SKM-1 (cell line): Measurements from ENCODE around the gene KLK7.

ENCODE experiments used
- DNase-seq: peaks from one replicate; lab custom pipeline; 2025; ENCODE audit not compliant: unreplicated experiment; lab: John Stamatoyannopoulos, UW

KLK7 gene

DNA sequence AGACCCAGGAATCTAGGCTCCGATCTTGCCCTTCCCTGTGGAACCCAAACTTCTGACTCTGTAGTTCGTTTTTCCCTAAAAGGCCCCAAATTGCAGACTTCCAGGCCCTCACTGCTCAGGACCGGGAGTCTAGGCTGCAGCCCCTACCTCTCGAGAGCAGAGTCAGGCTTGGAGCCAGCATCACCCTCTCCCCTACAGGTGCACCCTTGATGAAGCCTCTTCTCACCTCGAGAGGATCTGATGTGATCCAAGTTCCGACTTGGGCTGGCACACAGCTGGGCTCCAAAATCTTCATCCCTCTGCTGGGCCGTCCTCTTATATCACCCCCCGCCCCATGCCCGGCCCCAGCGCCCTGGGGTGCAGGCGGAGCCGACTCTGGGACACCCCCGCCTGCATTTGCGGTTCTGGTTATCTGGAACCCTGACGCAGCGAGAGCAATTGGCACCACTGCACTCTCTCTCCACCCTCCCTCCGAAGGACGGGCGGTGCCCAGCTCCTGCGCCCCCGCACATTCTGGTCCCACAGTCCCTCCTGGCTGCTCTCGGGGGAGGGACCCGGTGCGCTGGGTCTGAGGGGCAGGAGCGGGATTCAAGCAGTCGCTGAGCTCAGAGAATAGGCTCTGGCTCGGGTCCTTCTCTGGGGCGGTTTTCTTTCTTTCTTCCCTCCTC, at the start of gene KLK7:
TSS of gene KLK7 (minus strand) at position 293 of the 668 bp plus-strand sequence. CDS start 1,518 bp downstream, outside the sequence.
- DNase-seq = no peak

DNA sequence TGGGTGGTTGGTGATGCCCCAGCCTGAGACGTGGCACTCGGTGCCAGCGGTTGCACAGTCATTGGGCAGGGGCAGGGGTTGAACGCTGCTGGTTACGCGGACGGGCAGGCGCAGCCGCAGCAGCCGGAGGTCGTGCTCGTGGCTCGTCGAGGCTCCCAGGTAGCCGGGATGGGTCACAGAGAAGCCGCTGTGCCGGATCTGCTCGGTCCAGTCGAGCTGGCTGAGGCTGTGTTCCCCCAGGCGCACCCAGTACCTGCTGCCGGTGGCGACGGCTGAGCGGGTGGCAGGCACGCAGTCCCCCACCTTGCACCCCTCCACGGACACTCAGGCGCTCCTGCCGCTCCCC, 48.1 kb upstream of the KLK7 start:
- no peak for DNase-seq

DNA sequence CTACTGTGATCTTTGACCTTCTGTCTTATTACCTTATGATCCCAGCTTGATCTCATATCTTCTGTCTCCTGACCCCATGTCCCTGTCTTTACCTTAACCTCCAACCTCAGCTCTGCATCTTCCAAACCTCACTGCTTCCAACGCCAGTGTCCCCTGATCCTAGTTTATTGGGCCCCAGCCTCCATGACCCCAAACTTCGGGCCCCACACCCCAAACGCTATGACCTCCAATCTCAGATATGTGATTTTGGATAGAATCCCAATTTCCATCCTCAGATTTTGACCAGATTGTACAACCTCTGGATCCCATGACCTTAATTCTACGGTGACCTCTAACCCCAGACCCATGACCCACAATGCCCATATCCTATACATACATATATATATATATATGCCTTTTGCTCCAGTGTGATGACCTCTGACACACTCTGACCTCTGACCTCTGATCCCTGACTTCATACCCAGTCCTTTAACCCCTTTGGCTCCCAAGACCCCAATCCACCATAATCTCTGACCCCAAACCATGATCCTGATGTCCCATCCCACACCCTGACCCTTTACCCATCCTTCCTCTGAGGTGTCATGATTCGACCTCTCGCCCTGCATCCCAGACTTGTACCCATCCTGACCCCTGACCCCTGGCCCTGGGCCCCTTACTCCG, 47.6 kb upstream of the KLK7 start:
- DNase-seq = no peak

DNA sequence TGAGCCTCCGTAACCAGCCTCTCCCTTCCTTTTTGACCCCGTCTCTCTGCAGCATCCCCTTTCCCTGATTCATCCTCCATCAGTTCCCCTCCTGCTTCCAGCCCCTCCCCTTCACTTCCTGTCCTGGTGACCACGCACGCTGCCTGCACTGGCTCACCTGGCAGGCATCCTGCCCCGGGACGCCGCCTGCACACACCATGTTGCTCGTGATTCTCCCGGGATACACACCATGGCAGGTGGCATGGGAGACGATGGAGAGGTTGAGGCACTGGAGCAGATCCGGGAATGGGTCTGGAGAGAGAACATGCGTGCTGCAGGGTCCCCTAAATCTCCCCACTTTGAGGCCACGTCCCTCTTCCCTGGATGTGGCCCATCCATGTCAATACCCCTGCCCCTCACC, 46.9 kb upstream of the KLK7 start:
- DNase-seq = no peak

DNA sequence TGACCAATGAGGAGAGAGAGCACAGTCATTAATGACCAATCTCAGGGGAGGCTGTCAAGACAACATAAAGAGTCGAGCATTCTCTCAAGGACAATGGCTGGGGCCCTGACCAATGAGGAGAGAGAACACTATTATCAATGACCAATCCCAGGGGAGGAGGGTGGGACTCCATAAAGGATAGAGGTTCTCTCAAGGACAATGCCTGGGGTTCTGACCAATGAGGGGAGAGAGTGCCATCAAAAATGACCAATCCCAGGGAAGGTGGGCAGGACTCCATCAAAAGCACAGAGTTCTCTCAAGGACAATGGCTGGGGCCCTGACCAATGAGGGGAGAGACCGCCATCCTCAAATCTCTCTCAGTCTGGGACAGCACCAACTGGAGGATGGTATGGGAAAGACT, 46.0 kb upstream of the KLK7 start:
- no peak for DNase-seq

DNA sequence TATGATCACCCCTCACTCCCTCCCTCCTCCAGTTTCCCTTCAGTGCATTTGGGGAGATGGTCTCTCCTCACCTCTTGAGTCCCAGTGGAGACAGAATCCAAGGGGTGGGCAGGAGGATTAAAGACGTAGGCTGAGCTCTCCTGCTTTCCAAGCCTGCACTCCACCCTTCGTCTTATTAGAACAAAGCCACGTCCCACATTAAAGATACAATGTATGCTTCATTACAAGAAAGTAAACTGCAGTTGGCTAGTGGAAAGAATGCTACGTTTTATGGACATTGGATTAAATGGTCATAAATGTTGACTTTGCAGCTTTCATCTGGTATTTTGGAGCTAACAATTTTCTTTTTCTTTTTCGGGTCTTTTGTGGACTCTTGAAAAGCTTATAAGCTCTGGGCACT, 44.2 kb upstream of the KLK7 start:
- DNase-seq = no peak

DNA sequence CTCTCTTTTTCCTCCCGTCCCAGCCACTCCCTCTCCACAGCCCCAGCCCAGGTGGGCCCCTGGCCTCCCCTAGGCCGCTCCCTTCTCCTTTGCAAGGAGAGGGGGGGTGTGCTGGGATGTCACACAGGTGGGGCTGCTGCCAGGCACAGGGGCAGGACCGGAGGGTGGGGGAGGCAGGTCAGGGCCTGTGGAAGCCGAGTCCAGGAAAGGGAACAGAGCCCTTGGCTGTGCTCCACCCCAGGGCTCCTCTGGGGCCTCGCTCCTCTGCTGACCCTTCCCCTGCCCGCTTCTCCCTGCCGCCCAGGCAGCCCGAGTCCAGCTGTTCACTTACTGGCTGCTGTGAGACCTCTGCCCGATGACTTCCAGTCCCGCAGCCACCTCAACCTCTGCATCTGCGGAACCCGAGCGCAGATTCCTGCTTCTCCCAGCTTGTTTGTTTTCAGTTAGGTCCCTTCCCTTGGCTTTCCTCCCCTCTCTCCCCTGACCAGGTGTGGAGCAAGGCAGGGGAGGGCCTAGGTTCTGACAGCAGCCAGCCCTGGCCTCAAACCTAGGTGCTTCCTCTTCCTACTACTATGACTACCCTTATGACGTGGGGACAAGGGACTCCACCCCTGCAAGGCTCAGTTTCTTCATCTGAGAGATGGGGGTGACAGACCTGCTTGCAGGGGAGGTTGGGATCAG, 43.5 kb upstream of the KLK7 start:
- no peak for DNase-seq

DNA sequence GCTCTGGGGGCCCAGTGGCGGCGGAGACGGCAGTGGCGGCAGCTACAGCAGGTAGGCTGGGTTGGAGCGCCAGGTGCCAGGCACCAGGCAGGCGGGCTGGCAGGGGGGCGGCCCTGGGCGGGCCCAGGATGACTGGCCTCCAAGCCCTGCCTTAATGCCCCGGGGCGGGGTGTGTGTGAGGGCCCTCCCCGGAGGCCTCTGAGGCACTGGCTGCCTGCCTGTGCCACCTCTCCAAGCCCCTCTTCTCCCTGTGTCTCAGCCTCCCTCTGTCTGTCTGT, 42.8 kb upstream of the KLK7 start, which contains the start of gene KLK11:
TSS of gene KLK11 (minus strand) at position 63 of the 278 bp plus-strand sequence. CDS start 985 bp downstream, outside the sequence.
- no peak for DNase-seq

DNA sequence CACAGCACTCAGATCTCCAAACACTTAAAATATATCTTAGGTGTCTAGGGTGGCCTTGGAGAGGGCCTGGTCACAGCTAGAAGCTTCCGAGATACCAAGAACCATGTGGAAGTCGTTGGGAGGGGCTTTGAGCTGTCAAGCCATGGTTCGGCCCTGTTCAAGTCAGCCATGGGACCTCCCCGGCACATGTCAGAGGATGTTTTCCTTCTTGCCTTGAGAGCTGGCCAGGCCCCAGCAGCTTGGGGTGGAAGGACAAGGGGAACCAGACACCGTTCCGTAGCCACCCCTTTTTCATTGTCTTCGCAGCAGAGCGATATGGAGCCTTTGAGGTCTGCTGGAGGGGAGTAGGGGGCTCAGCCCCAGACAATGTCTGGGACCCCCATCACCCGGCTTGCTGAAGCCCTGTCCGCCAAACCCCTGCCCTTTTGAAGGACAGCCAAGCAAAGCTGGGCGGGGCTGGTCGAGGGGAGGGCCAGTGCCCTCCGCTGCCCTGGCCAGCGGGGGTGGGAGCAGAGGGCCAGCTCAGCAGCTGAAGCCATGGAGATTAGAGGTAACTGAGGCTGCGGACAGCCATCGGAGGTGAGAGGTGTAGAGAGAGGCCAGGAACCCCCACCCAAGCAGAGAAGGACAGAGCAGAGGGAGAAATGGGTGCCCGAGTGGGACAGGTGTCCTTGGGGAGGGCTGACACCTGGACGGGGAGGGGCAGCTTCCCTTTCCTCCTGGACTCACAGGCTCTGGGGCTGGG, 42.3 kb upstream of the KLK7 start:
- no peak for DNase-seq

DNA sequence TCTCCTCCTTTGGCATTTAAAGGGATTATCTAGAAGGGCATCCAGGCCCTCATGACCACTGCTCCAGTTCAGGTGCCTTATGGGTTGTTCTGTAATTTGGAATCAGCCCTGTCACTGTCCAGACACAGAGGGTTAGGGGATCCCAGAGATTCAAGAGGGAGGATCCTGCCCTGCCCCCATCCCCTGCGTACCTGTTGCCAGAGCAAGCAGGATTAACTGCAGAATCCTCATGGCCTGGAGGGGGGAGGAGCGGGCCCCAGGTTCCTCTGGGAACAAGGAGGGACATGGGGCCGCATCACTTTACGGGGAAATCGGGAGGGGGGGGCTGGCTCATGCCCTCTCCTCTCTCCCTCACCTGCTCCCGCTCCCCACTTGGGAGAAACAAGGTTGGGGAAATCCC, 41.7 kb upstream of the KLK7 start:
- DNase-seq = no peak

DNA sequence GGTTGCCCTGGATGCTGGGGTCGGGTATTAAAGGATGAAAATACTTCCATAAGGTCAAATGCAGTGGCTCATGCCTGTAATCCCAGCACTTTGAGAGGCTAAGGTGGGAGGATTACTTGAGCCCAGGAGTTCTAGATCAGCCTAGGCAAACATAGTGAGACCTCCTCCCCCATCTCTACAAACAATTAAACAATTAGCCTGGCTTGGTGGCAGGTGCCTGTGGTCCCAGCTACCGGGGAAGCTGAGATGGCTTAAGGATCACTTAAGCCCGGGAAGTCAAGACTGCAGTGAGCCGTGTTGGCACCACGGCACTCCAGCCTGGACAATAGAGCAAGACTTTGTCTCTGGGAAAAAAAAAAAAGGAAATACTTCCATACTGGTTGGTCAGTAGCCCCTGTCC, 41.2 kb upstream of the KLK7 start:
- DNase-seq = no peak

DNA sequence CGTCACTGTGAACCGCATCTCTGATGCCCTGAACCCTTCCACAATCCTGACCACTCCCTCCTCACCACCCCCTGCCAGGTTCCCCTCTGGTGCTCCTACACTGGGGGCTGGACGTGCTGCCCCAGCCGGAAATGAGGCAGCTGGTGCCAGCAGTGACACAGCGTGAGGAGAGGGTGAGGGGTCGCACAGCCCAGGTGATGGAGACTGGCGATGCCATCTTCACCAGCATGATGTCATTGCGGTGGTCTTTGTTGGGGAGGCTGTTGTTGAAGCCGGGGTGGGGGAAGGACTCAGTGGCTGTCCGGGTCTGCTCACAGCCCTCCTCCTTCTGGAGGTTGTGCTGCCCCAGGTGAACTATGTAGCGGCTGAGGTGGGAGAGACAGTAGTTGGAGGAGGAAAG, 40.2 kb upstream of the KLK7 start:
- no peak for DNase-seq

DNA sequence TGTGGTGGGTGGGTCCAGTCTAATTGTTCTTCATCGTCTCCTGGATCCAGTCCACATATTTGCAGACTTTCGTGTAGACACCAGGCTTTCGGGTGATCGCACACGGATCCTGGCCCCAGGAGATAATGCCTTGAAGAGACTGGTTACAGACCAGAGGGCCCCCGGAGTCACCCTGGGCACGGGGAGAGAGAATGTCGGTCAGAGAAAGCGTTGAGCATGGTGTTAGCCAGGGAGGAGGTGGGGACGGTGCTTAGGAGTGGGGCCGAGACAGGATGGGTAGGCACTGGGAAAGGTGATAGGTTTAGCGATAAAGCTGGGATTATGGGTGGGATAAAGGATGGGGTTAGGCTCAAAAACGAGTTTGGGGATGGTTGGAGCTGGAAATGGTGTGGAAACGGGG, 38.8 kb upstream of the KLK7 start:
- no peak for DNase-seq

DNA sequence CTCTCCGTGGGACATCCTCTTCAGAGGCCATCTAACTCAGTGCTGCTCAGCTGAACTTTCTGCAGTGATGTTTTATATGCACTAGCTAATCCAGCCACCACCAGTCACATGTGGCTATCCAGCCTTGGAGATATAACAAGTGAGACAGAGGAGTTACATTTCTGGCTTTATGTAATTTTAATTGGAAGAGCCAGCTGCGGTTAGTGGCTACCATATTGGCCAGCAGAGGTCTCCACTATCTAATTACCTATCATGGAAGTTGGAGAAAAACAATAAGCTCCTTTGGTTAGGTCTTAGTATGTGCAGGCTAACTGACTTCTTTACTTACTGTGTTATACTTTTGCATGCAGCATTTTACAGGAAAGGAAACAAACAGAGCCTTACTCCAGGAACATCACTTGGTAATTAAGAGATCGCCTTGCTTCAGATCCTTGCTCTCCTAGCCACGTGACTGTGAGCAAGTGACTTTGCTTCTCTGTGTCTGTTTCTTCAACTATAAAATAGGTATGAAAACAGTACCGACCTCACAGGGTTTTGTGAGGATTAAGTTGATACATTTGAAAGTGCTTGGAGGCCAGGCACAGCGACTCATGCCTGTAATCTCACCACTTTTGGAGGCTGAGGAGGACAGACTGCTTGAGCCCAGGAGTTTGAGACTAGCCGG, 37.4 kb upstream of the KLK7 start:
- DNase-seq = no peak

DNA sequence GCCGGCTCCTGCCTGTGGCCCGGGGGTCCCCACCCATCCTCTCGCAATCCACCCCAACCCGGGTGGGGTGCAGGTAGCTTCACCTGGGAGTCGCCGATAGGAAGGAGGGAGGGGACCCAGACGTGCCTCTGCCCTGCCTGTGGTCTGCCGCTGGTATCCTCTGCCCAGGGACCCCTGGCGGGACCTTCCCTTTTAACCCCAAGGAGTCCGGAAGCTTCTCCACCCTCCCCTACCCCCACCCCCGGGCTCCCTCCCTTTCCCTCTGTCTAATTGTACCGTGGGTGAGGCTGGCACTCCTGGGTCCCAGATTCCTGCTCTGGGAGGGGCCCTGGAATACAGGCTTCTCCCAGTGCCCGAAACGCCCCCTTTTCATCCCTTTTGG, 35.8 kb upstream of the KLK7 start, which contains the start of gene KLK10:
TSS of gene KLK10 (minus strand) at position 166 of the 382 bp plus-strand sequence. CDS start 579 bp downstream, outside the sequence.
- no peak for DNase-seq

DNA sequence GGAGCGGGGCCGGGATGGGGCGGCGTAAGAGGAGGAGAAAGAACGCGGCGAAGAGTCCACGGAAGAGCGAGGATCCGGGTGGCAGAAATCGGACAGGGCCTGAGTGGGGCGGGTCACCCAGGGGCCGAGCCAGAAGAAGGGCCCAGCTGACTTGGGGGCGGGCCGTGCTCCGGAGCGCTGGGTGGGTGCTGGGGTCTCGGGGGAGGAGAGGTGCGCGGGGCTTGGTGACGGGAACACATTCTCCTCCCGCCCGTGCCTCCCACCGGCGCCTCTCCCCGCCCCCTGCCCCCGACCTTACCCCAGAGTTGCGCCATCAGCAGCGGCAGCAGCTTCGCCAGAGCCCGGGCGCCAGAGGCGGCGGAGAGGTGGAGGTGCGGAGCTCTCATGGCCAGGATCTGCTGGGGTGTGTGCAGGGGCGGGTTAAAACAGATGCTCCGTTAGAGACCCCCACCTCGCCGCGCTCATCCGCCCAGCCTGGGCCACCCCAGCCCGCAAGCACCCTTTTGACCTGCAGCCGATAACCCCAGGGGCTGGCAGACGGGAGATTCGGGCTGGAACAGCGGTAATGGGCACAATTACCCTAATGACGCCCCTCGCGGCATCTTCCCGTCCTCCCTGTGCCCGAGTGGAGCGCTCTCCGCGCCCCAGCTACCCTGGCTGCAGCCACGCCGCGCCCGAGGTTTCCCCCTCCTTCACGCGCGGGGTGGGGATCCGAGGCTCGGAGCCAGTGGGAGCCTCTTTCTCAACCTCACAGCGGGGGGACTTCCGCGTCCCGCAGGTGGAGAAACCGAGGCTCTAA, 35.2 kb upstream of the KLK7 start:
- DNase-seq = no peak

DNA sequence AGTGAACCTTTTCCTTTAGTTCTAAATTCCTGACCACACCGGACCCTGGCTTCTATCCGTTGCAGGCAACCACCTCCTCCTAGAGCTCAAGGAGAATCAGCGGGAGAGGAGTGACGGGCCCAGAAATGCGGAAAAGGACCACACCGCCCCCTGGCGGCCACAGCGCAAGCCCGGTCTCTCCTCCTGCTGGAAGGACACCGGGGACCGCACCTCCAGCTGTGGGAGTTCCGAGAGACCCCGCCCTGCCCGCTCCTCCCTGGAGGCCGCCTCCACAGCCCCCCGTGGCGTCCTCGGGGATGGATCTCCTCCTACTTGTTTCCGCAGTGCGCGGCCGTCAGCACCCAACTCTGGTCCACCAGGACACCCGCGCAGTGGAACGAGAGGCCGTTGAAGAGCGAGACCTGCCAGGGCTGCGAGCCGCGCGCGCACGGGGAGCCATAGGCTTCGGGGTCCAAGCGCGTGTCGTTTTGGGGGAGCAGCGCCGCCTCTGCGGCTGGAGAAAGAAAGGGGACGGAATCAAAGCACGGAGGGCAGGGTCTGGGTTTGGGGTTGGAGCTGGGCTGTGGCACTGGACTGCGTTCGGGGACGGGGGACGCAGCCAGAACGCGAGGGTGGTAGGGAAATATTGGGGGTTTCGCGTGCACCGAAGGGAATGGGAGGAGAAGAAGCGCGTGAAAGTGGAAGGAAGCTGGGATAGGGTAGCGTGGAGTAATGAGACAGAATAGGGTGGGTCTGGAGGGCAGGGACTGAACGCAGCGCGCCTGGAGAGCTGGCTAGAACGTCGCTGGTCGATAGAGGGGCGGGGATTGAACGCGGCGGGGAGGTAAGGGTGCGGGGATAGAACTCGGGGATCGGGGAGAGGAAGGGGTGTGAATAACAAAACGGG, 33.3 kb upstream of the KLK7 start:
- no peak for DNase-seq

DNA sequence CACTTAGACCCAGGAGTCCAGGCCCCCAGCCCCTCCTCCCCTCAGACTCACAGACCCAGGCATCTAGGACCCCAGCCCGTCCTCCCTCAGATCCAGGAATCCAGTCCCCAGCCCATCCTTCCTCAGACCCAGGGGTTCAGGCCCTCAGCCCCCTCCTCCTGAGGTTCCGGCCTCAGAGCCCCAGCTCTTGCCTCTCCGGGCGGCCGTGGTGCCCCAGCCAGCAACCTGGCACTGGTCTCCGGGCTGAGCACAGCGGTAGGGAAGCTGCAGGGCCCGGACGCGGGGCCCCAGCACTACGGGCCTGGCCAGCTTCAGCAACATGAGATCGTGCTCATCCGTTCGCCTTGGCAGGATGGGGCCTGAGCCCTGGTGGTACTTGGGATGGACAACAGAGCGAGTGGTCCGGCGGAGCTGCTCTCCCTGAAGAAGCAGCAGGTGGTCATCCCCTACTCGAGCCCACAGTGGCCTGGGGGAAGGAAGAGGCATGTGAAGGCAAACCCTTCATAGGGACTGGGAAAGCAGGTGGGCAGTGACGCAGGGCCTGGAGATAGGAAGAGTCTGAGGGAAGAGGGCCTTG, 32.1 kb upstream of the KLK7 start:
- no peak for DNase-seq

DNA sequence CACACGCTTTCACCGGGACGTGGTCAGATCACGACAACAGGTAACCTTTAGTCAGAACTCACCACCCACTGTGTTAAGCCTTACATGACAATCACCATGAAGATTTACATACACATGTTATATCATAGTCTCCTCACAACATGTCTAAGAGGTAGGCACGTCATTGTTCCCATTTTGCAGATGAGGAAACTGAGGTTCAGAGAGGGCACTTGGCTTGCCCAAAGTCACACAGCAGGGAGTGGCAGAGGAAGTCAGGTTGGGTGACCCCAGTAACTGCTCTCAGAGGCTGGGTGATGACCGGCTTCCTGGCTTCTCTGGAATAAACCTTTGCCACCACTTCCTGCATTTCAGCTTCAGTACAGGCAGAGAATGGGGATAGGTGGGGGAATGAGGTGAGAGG, 30.5 kb upstream of the KLK7 start:
- DNase-seq = no peak
